Kidney (tissue), 14 donors: ENCODE results near the gene NMRAL1. TPM values are rescaled to one million over a fixed set of nuclear protein-coding genes. Genes with fewer than 3 reads are reported as not detected.

Experiments used
- DNase-seq, 5 donors: peaks; one replicate each; pipeline ENCODE4 v3.0.0-alpha.2; 2013 to 2020
- FAIRE-seq: peaks from 2 replicates; lab custom pipeline; 2012; peaks lifted over from hg19 to GRCh38; lab: Jason Lieb, UNC
- H3K27ac ChIP-seq, 2 donors: one replicate each; pipeline ENCODE4 v1.7.0; 2013; ENCODE audit warnings: low read depth in 2 of 2, low read length in 2 of 2, inconsistent platforms in 1 of 2
- H3K27me3 ChIP-seq: one replicate; pipeline ENCODE4 v1.7.1; 2013; ENCODE audit warnings: low read length, inconsistent platforms; ENCODE audit not compliant: control insufficient read depth, insufficient read depth
- H3K36me3 ChIP-seq, 3 donors: one replicate each; pipeline versions ENCODE4 v1.7.0 to v1.7.1; 2013; ENCODE audit warnings: low read length in 3 of 3, control low read depth in 1 of 3, inconsistent platforms in 1 of 3; ENCODE audit not compliant: insufficient read depth in 3 of 3, control insufficient read depth in 2 of 3
- H3K4me1 ChIP-seq, 3 donors: one replicate each; pipeline versions ENCODE4 v1.7.0 to v1.7.1; 2013; ENCODE audit warnings: low read length in 3 of 3, inconsistent platforms in 1 of 3, low read depth in 1 of 3; ENCODE audit not compliant: control insufficient read depth in 2 of 3, insufficient read depth in 2 of 3
- H3K4me3 ChIP-seq, 3 donors: one replicate each; pipeline versions ENCODE4 v1.7.0 to v1.8.1; 2013; ENCODE audit warnings: low read length in 3 of 3, control low read depth in 1 of 3, inconsistent platforms in 1 of 3
- H3K9ac ChIP-seq, 3 donors: one replicate each; pipeline versions ENCODE4 v1.7.0 to v1.7.1; 2013; ENCODE audit warnings: low read length in 3 of 3, control low read depth in 1 of 3, inconsistent platforms in 1 of 3
- H3K9me3 ChIP-seq, 3 donors: one replicate each; pipeline versions ENCODE4 v1.7.0 to v1.7.1; 2013; ENCODE audit warnings: low read length in 3 of 3, control low read depth in 1 of 3, inconsistent platforms in 1 of 3; ENCODE audit not compliant: control insufficient read depth in 2 of 3, insufficient read depth in 1 of 3
- intact Hi-C: fragments of 100-400 bp; cut with DNase I; formaldehyde crosslinking; loops from one replicate; pipeline ENCODE4 v1.11.1; 2022
- polyA plus RNA-seq: library from polyadenylated mRNA; stranded (reverse); fragments of 350-450 nt; fragmentation: Illumina TruSeq; extraction: RNeasy Lipid Tissue Mini Kit (QIAGEN cat#74804); gene quantifications from one replicate; pipeline ENCODE4 v1.2.3, GENCODE V29; 2014; ENCODE audit warnings: low read depth, low replicate concordance; ENCODE audit not compliant: insufficient read depth
- total RNA-seq: library from RNA; stranded (reverse); fragmentation: NEBNext Ultra II Directional; extraction: Animal tissue kit (Norgen Biotek cat#: 25700); gene quantifications from one replicate; pipeline ENCODE4 v1.2.1, GENCODE V29; 2021
- TF ChIP-seq, protein P1 (sequence below): IDR thresholded peaks from 3 replicates; pipeline ENCODE4 v1.5.1; 2012; ENCODE audit warnings: mild to moderate bottlenecking, moderate library complexity, borderline replicate concordance; ENCODE audit not compliant: insufficient read depth; ENCODE audit errors: extremely low read depth
- donor health status: control.
- donor health status: control.
- donor health status: control.
- donor health status: control.
- donor health status: control.
- donor health status: DM: yes; HTN: yes; CAD: no.
- donor health status: Normal renal cell carcinoma (clear cell type).

Gene NMRAL1
- total and polyA plus RNA-seq, 2 donors from 2014 or later: 54.9 to 94.1 TPM

GRCh38 chr16:4443271-4443670 is 31.2 kb downstream of the NMRAL1 start:
- TF ChIP-seq, protein P1, sequence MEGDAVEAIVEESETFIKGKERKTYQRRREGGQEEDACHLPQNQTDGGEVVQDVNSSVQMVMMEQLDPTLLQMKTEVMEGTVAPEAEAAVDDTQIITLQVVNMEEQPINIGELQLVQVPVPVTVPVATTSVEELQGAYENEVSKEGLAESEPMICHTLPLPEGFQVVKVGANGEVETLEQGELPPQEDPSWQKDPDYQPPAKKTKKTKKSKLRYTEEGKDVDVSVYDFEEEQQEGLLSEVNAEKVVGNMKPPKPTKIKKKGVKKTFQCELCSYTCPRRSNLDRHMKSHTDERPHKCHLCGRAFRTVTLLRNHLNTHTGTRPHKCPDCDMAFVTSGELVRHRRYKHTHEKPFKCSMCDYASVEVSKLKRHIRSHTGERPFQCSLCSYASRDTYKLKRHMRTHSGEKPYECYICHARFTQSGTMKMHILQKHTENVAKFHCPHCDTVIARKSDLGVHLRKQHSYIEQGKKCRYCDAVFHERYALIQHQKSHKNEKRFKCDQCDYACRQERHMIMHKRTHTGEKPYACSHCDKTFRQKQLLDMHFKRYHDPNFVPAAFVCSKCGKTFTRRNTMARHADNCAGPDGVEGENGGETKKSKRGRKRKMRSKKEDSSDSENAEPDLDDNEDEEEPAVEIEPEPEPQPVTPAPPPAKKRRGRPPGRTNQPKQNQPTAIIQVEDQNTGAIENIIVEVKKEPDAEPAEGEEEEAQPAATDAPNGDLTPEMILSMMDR: no peak
- H3K27ac ChIP-seq: no peak overlapping the region
- no peak for FAIRE-seq
- H3K4me1 ChIP-seq: no peaks in the 10 kb centered on the region
- peaks cover 12 to 61% (median 47%) of the 10 kb centered on the region in 3 donors for H3K36me3 ChIP-seq
- no peak for DNase-seq
- H3K4me3 ChIP-seq: no peak overlapping the region
- H3K9me3 ChIP-seq: no peaks in the 10 kb centered on the region
- no peak overlapping the region for H3K9ac ChIP-seq
- no peaks in the 10 kb centered on the region for H3K27me3 ChIP-seq
- intact Hi-C loops: no loop called here

GRCh38 chr16:4442371-4442770 is 32.1 kb downstream of the NMRAL1 start:
- FAIRE-seq (no peak), DNase-seq (no peak)
- Histone ChIP-seq H3K4me3 (no peak overlapping the region), H3K27me3 (no peaks in the 10 kb centered on the region), H3K9me3 (no peaks in the 10 kb centered on the region), H3K9ac (no peak overlapping the region), H3K27ac (no peak overlapping the region), H3K36me3 (peaks cover 12 to 58% (median 47%) of the 10 kb centered on the region in 3 donors), H3K4me1 (no peaks in the 10 kb centered on the region)
- TF ChIP-seq, protein P1: no peak
- intact Hi-C loops: no loop called here

DNA sequence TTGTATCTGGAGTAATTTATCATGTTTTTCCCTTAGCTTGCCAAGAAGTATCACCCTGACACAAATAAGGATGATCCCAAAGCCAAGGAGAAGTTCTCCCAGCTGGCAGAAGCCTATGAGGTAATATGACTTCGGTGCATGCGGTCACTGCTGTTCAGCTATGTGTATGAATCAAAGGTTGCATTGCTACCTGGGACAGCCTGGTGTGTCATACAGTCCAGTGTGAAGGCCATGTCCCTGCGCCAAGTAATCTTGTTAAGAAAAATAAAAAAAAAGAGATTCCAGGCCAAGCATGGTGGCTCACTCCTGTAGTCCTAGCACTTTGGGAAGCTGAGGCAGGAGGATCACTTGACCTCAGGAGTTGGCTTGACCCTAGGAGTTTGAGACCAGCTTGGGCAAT is 37.1 kb downstream of the NMRAL1 start:
- no peak overlapping the region for H3K9ac ChIP-seq
- FAIRE-seq (no peak), DNase-seq (no peak)
- H3K27me3 ChIP-seq: no peaks in the 10 kb centered on the region
- H3K4me3 ChIP-seq: no peak overlapping the region
- intact Hi-C loops: no loop called here
- H3K27ac ChIP-seq: no peak overlapping the region
- peaks cover 12 to 24% (median 23%) of the 10 kb centered on the region in 3 donors for H3K36me3 ChIP-seq
- no peaks in the 10 kb centered on the region for H3K4me1 ChIP-seq
- TF ChIP-seq, protein P1: no peak
- no peaks in the 10 kb centered on the region for H3K9me3 ChIP-seq

- Histone ChIP-seq H3K4me3 (no peak overlapping the region), H3K36me3 (peaks cover 4 to 11% (median 7%) of the 10 kb centered on the region in 3 donors), H3K9me3 (no peaks in the 10 kb centered on the region), H3K4me1 (no peaks in the 10 kb centered on the region), H3K9ac (no peak overlapping the region), H3K27me3 (no peaks in the 10 kb centered on the region), H3K27ac (no peak overlapping the region)
- DNase-seq: no peak
- TF ChIP-seq, protein P1: no peak
- intact Hi-C loops: no loop called here
- no peak for FAIRE-seq
Measured at GRCh38 chr16:4435337-4436067, 38.9 kb downstream of the NMRAL1 start.
